BLaER1 (cell line): ENCODE measurements around the gene NAV2.

Experiments used
- H3K27ac ChIP-seq: shearing (Covaris generic); formaldehyde crosslinking; 2 replicates; pipeline ENCODE4 v1.8.1; 2022
- H3K27me3 ChIP-seq: shearing (Covaris generic); formaldehyde crosslinking; 2 replicates; pipeline ENCODE4 v1.8.1; 2022
- H3K36me3 ChIP-seq: shearing (Covaris generic); formaldehyde crosslinking; 2 replicates; pipeline ENCODE4 v1.8.1; 2022
- H3K4me1 ChIP-seq: shearing (Covaris generic); formaldehyde crosslinking; 2 replicates; pipeline ENCODE4 v1.8.1; 2022
- H3K4me2 ChIP-seq: shearing (Covaris generic); formaldehyde crosslinking; 2 replicates; pipeline ENCODE4 v1.8.1; 2022
- H3K4me3 ChIP-seq: shearing (Covaris generic); formaldehyde crosslinking; 2 replicates; pipeline ENCODE4 v1.8.1; 2022
- H3K9ac ChIP-seq: shearing (Covaris generic); formaldehyde crosslinking; 2 replicates; pipeline ENCODE4 v1.8.1; 2022
- H3K9me3 ChIP-seq: shearing (Covaris generic); formaldehyde crosslinking; 2 replicates; pipeline ENCODE4 v1.8.1; 2022
- H4K20me1 ChIP-seq: shearing (Covaris generic); formaldehyde crosslinking; 2 replicates; pipeline ENCODE4 v1.8.1; 2022
- Cebpa-rat ChIP-seq: shearing (Covaris generic); IDR thresholded peaks from 2 replicates; pipeline ENCODE4 v1.8.1; 2022

The NAV2 gene

GRCh38 chr11:19933801-19934488 is 221.3 kb downstream of the NAV2 start:
- Histone ChIP-seq H3K4me3 (no peak overlapping the region), H3K27me3 (no peaks in the 10 kb centered on the region), H4K20me1 (no peaks in the 10 kb centered on the region), H3K9me3 (no peaks in the 10 kb centered on the region), H3K9ac (no peak overlapping the region), H3K36me3 (no peaks in the 10 kb centered on the region), H3K4me2 (no peak overlapping the region), H3K4me1 (no peaks in the 10 kb centered on the region), H3K27ac (no peak overlapping the region)
- TF ChIP-seq Cebpa-rat, result no peak

- Histone ChIP-seq H3K27ac (no peak overlapping the region), H3K36me3 (no peaks in the 10 kb centered on the region), H3K27me3 (no peaks in the 10 kb centered on the region), H3K9me3 (no peaks in the 10 kb centered on the region), H3K4me1 (no peaks in the 10 kb centered on the region), H3K9ac (no peak overlapping the region), H4K20me1 (no peaks in the 10 kb centered on the region), H3K4me2 (no peak overlapping the region), H3K4me3 (no peak overlapping the region)
- TF ChIP-seq Cebpa-rat, result no peak
These were observed 222.2 kb downstream of the NAV2 start for GRCh38 chr11:19934828-19935259.

DNA sequence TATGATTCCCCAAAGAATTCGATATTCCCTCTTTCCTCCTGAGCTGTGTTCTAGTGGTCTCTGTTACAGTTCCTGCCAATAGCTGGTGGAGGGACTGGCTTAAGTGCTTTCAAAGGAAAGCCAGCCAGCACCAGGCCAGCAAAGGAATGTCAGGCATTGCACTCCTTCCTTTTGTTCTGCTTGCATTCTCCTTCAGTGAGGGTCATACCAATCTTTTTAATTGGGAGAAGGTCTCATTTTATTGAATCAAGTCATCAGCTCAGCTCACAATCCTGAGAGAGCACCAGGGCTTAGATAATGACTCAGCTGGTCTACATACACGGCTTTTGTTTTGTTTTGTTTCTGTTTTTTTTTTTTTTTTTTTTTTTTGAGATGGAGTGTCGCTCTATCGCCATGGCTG is 222.9 kb downstream of the NAV2 start:
- Histone ChIP-seq H3K27ac (no peak overlapping the region), H3K4me2 (no peak overlapping the region)
- TF ChIP-seq Cebpa-rat, result no peak

GRCh38 chr11:19936461-19936860 is 223.8 kb downstream of the NAV2 start:
- no peak overlapping the region for H3K9ac ChIP-seq
- H3K4me2 ChIP-seq, result no peak overlapping the region
- H3K36me3 ChIP-seq, result no peaks in the 10 kb centered on the region
- no peaks in the 10 kb centered on the region for H3K9me3 ChIP-seq
- H3K4me3 ChIP-seq, result no peak overlapping the region
- no peaks in the 10 kb centered on the region for H3K4me1 ChIP-seq
- H3K27me3 ChIP-seq, result no peaks in the 10 kb centered on the region
- H3K27ac ChIP-seq, result no peak overlapping the region
- TF ChIP-seq Cebpa-rat, result no peak
- H4K20me1 ChIP-seq, result no peaks in the 10 kb centered on the region

More for the DNA sequence above, 222.9 kb downstream of the NAV2 start:
- no peaks in the 10 kb centered on the region for H3K27me3 ChIP-seq
- no peak overlapping the region for H3K9ac ChIP-seq
- H3K4me1 ChIP-seq, result no peaks in the 10 kb centered on the region
- no peak overlapping the region for H3K4me3 ChIP-seq
- H3K9me3 ChIP-seq, result no peaks in the 10 kb centered on the region
- no peaks in the 10 kb centered on the region for H3K36me3 ChIP-seq
- H4K20me1 ChIP-seq, result no peaks in the 10 kb centered on the region

DNA sequence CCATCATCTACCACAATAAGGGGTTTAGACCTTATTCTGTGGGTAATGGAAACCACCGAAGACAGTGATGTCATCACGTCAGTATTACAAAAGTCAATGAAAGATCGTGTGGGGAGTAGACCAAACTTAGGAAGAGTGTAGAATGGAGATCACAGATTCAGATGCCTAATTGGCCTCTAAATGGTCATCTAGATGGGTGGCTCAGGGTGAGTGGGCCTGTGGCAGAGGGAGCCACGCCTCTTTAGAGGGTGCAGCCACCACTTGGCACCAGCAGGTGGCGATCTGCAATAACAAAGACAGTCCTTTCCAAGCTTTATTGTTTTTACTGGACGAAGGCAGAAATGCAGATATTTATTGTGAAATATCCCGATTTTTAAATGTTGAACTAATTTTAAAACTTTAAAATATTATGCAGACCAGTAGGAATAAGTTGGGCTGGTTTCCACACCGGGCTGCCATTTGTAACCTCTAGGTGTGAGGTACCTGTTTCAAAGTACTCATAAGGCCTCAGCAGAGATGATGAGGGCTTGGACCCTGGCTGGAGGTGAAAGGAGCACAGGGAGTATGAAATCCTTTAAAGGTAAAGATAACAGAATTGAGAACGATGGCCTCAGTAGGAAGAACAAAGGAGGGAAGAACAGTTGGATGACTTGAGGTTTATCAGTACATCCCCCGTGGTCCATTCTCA is 225.7 kb downstream of the NAV2 start:
- H3K27me3 ChIP-seq, result no peaks in the 10 kb centered on the region
- H3K9me3 ChIP-seq, result no peaks in the 10 kb centered on the region
- no peak for TF ChIP-seq Cebpa-rat
- H3K9ac ChIP-seq, result no peak overlapping the region
- no peaks in the 10 kb centered on the region for H3K4me1 ChIP-seq
- H3K4me2 ChIP-seq, result no peak overlapping the region
- no peak overlapping the region for H3K4me3 ChIP-seq
- H3K27ac ChIP-seq, result no peak overlapping the region
- H3K36me3 ChIP-seq, result no peaks in the 10 kb centered on the region
- no peaks in the 10 kb centered on the region for H4K20me1 ChIP-seq

GRCh38 chr11:19938866-19939265 is 226.2 kb downstream of the NAV2 start:
- no peaks in the 10 kb centered on the region for H4K20me1 ChIP-seq
- H3K9ac ChIP-seq, result no peak overlapping the region
- H3K4me2 ChIP-seq, result no peak overlapping the region
- no peaks in the 10 kb centered on the region for H3K9me3 ChIP-seq
- H3K4me1 ChIP-seq, result no peaks in the 10 kb centered on the region
- no peaks in the 10 kb centered on the region for H3K27me3 ChIP-seq
- H3K36me3 ChIP-seq, result no peaks in the 10 kb centered on the region
- no peak for TF ChIP-seq Cebpa-rat
- H3K27ac ChIP-seq, result no peak overlapping the region
- H3K4me3 ChIP-seq, result no peak overlapping the region

DNA sequence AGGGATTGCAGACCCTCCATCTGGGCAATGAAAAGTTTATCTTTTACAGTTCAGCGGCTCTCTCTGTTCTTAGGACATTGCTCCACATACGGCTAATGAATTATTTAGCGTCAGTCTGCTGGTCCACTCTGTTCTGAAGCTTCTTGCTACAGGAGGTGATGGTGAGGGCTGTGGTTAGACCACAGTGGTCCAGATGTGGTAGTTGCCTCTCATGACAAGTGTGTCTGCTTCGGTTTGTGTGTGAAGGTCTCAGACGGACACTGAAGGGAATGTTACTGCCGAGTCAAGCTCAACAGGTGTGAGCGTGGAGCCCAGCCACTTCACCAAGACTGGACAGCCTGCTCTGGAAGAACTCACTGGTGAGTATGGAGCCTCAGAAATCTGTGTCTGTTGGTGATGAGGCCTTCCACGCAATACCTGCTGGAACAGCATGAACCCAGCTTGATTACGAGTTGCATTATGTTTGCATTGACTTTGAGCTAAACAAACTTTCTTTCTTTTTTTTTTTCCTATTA is 226.8 kb downstream of the NAV2 start:
- Histone ChIP-seq H3K4me1 (no peaks in the 10 kb centered on the region), H3K27ac (no peak overlapping the region), H3K27me3 (no peaks in the 10 kb centered on the region), H3K4me2 (no peak overlapping the region), H3K36me3 (no peaks in the 10 kb centered on the region), H4K20me1 (no peaks in the 10 kb centered on the region), H3K4me3 (no peak overlapping the region), H3K9ac (no peak overlapping the region), H3K9me3 (no peaks in the 10 kb centered on the region)
- TF ChIP-seq Cebpa-rat, result no peak

DNA sequence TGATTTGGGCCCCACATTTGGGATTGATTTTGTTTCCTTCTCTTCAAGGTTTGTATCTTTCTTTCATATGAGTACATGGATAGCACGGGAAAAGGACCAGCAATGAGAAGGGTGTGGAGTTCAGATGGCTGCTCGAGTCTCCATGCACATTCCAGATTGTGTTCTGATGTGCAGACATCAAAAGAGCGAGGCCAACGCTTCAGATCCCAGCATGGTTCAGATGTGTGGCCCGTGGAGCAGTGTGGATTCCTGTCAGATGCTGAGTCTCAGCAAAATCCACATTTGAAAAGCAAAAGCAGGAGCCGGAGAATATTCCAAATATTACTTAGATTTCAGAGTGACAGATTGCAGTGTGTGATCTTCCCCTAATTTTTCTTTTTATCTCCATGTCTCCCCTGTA is 228.2 kb downstream of the NAV2 start:
- Histone ChIP-seq H4K20me1 (no peaks in the 10 kb centered on the region), H3K9me3 (no peaks in the 10 kb centered on the region), H3K4me2 (no peak overlapping the region), H3K27me3 (no peaks in the 10 kb centered on the region), H3K4me3 (no peak overlapping the region), H3K36me3 (no peaks in the 10 kb centered on the region), H3K9ac (no peak overlapping the region), H3K27ac (no peak overlapping the region), H3K4me1 (no peaks in the 10 kb centered on the region)
- no peak for TF ChIP-seq Cebpa-rat

- peaks cover under 1% of the 10 kb centered on the region; the same call in 1 of the 2 replicates for H3K4me1 ChIP-seq
- no peak overlapping the region for H3K4me3 ChIP-seq
- H3K27ac ChIP-seq, result no peak overlapping the region
- H4K20me1 ChIP-seq, result no peaks in the 10 kb centered on the region
- H3K9ac ChIP-seq, result no peak overlapping the region
- no peaks in the 10 kb centered on the region for H3K36me3 ChIP-seq
- no peaks in the 10 kb centered on the region for H3K9me3 ChIP-seq
- no peaks in the 10 kb centered on the region for H3K27me3 ChIP-seq
- no peak overlapping the region for H3K4me2 ChIP-seq
- TF ChIP-seq Cebpa-rat, result no peak
These were observed 234.0 kb downstream of the NAV2 start for GRCh38 chr11:19946681-19947080.

DNA sequence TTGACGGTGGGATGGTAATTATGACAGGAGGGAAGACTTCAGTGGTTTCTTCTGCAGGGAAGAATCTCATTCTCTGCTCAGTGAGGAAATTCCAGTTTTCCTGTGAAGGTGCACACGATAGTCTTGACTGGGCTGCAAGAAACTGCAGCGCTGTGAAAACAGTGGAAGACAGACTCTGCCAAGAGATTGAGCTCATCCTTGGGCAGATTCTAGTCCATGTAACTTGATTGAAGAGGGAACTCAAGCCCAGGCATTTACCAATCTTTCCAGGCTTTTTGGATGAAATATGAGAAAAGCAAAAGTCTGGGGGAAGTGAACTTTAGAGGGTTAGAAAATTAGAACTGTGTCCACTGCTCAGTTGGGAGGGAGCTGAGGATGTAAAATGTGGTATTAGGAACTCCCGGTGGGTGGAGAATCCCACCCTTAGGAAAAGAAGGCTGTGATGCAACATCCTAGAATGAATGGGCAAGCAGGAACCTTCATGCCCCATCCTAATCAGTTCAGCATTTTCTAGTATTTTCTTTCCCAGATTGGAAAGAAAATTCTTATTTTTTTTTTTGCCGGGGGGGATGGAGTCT is 235.0 kb downstream of the NAV2 start:
- H4K20me1 ChIP-seq, result no peaks in the 10 kb centered on the region
- no peak overlapping the region for H3K9ac ChIP-seq
- no peak overlapping the region for H3K4me2 ChIP-seq
- H3K27ac ChIP-seq, result no peak overlapping the region
- no peaks in the 10 kb centered on the region for H3K36me3 ChIP-seq
- H3K4me3 ChIP-seq, result no peak overlapping the region
- H3K4me1 ChIP-seq, result peaks cover 4% of the 10 kb centered on the region; the same call in 1 of the 2 replicates
- H3K9me3 ChIP-seq, result no peaks in the 10 kb centered on the region
- TF ChIP-seq Cebpa-rat, result no peak
- H3K27me3 ChIP-seq, result no peaks in the 10 kb centered on the region
